SK-N-SH (cell line): ENCODE data around the gene OR51E1. TPM values are rescaled to one million over a fixed set of nuclear protein-coding genes. Genes with fewer than 3 reads are reported as not detected.

Experiments
- CTCF ChIA-PET: fragments of 300-600, 350-600 bp; formaldehyde crosslinking; extraction: SDS; loops from one replicate; lab custom pipeline; 2021; lab: Yijun Ruan, JAX
- POLR2A ChIA-PET: fragments of 350-600 bp; sonication (Branson Sonifier 250); formaldehyde crosslinking; extraction: SDS; loops from one replicate; lab custom pipeline; 2020; ENCODE audit warnings: antibody characterized with exemption, inconsistent platforms; lab: Yijun Ruan, JAX
- DNase-seq: peaks from one replicate; pipeline ENCODE4 v3.0.0; 2012
- H2AFZ ChIP-seq: fragments of 200-600 bp; sonication (generic); 2 replicates; pipeline ENCODE4 v1.8.1; 2016; ENCODE audit warnings: antibody characterized with exemption, mild to moderate bottlenecking, low read depth
- H3F3A ChIP-seq: fragments of 200-600 bp; sonication (generic); replicated peaks from 2 replicates; pipeline ENCODE3; 2016; ENCODE audit warnings: antibody characterized with exemption, mild to moderate bottlenecking; ENCODE audit not compliant: insufficient read depth
- H3K27ac ChIP-seq, 2 experiments: fragments of 200-500 bp in 1 of 2; fragments of 200-600 bp in 1 of 2; sonication (Bioruptor generic) in 1 of 2; sonication (generic), shearing (Covaris generic) in 1 of 2; 2 replicates each; pipeline versions ENCODE4 v1.5.1 to v1.6.1; 2014 to 2016; ENCODE audit warnings: low read depth in 2 of 2, inconsistent platforms in 1 of 2, low read length in 1 of 2, mild to moderate bottlenecking in 1 of 2, mixed read lengths in 1 of 2
- H3K27me3 ChIP-seq: fragments of 200-600 bp; sonication (generic), shearing (Covaris generic); 2 replicates; pipeline ENCODE4 v1.6.1; 2016; ENCODE audit warnings: mixed run types; ENCODE audit not compliant: insufficient read depth
- H3K36me3 ChIP-seq, 2 experiments: fragments of 200-500 bp in 1 of 2; fragments of 200-600 bp in 1 of 2; sonication (Bioruptor generic) in 1 of 2; sonication (generic) in 1 of 2; replicated peaks in 1 of 2; 2 replicates each; pipeline versions ENCODE3 to v1.5.1; 2014 to 2016; ENCODE audit warnings: low read length in 1 of 2, mild to moderate bottlenecking in 1 of 2; ENCODE audit not compliant: insufficient read depth in 2 of 2, control insufficient read depth in 1 of 2
- H3K4me1 ChIP-seq, 2 experiments: fragments of 200-500 bp in 1 of 2; fragments of 200-600 bp in 1 of 2; sonication (Bioruptor generic) in 1 of 2; sonication (generic), shearing (Covaris generic) in 1 of 2; 2 replicates each; pipeline versions ENCODE4 v1.5.1 to v1.6.1; 2014 to 2016; ENCODE audit warnings: low read depth in 1 of 2, low read length in 1 of 2, mixed run types in 1 of 2; ENCODE audit not compliant: insufficient read depth in 2 of 2, control insufficient read depth in 1 of 2
- H3K4me2 ChIP-seq: fragments of 200-600 bp; sonication (generic), shearing (Covaris generic); 2 replicates; pipeline ENCODE4 v1.6.1; 2017; ENCODE audit warnings: mixed run types
- H3K4me3 ChIP-seq, 2 experiments: fragments of 200-500 bp in 1 of 2; fragments of 200-600 bp in 1 of 2; sonication (Bioruptor generic) in 1 of 2; sonication (generic), shearing (Covaris generic) in 1 of 2; 2 replicates each; pipeline versions ENCODE4 v1.5.1 to v1.8.1; 2014 to 2016; ENCODE audit warnings: low read depth in 2 of 2, inconsistent platforms in 1 of 2, low read length in 1 of 2, mild to moderate bottlenecking in 1 of 2, mixed read lengths in 1 of 2, moderate library complexity in 1 of 2
- H3K79me2 ChIP-seq: fragments of 200-600 bp; sonication (generic); 2 replicates; pipeline ENCODE4 v1.8.1; 2017; ENCODE audit warnings: mild to moderate bottlenecking; ENCODE audit not compliant: insufficient read depth
- H3K9ac ChIP-seq: fragments of 200-600 bp; sonication (generic); 2 replicates; pipeline ENCODE4 v1.6.1; 2017; ENCODE audit warnings: mixed run types
- H3K9me2 ChIP-seq: fragments of 200-600 bp; sonication (generic); 2 replicates; pipeline ENCODE4 v1.6.1; 2017; ENCODE audit warnings: mixed run types
- H3K9me3 ChIP-seq: fragments of 200-600 bp; sonication (generic); 2 replicates; pipeline ENCODE4 v1.6.1; 2017; ENCODE audit warnings: mixed run types, mild to moderate bottlenecking, moderate library complexity
- H4K20me1 ChIP-seq: fragments of 200-600 bp; sonication (generic); 2 replicates; pipeline ENCODE4 v1.6.1; 2017; ENCODE audit warnings: mild to moderate bottlenecking, mixed run types; ENCODE audit not compliant: insufficient read depth
- EP300 ChIP-seq, 2 experiments: IDR thresholded peaks; 2 replicates each; pipeline versions ENCODE4 v1.4.0 to v1.6.1; 2012; ENCODE audit warnings: borderline replicate concordance in 1 of 2, low read depth in 1 of 2, low read length in 1 of 2
- EZH2phosphoT487 ChIP-seq: fragments of 200-600 bp; sonication (generic); IDR thresholded peaks from 2 replicates; pipeline ENCODE4 v1.6.1; 2017; ENCODE audit warnings: low read depth, mixed run types, mild to moderate bottlenecking, antibody characterized with exemption, moderate library complexity, borderline replicate concordance
- FOSL2 ChIP-seq: IDR thresholded peaks from 2 replicates; pipeline ENCODE4 v1.4.0; 2012; ENCODE audit warnings: low read depth, mild to moderate bottlenecking, moderate library complexity, borderline replicate concordance
- FOXJ3 ChIP-seq: sonication (generic); formaldehyde crosslinking; IDR thresholded peaks from 2 replicates; pipeline ENCODE4 v1.5.1; 2020; ENCODE audit warnings: mild to moderate bottlenecking, missing genetic modification reagents
- GABPA ChIP-seq: IDR thresholded peaks from 2 replicates; pipeline ENCODE4 v1.4.0; 2012; ENCODE audit warnings: low read depth, mild to moderate bottlenecking
- GATA2 ChIP-seq: sonication (generic); formaldehyde crosslinking; IDR thresholded peaks from 2 replicates; pipeline ENCODE4 v1.5.0; 2020; ENCODE audit warnings: mild to moderate bottlenecking, missing genetic modification reagents
- MEF2A ChIP-seq: IDR thresholded peaks from 2 replicates; pipeline ENCODE4 v1.4.0; 2012; ENCODE audit warnings: low read depth, borderline replicate concordance
- NRF1 ChIP-seq: IDR thresholded peaks from 2 replicates; pipeline ENCODE4 v1.6.1; 2012; ENCODE audit warnings: low read depth, mild to moderate bottlenecking, low read length
- RXRA ChIP-seq: IDR thresholded peaks from 2 replicates; pipeline ENCODE4 v1.4.0; 2012; ENCODE audit warnings: low read depth, mild to moderate bottlenecking, borderline replicate concordance
- SMC3 ChIP-seq: IDR thresholded peaks from 2 replicates; pipeline ENCODE4 v1.6.1; 2012; ENCODE audit warnings: low read depth, low read length, improper control_type of control experiment
- TCF12 ChIP-seq: IDR thresholded peaks from 2 replicates; pipeline ENCODE4 v1.4.0; 2012
- WGBS: methylation state at CpG from one replicate; pipeline ENCODE4 v1.1.6; 2017; ENCODE audit warnings: low lambda C conversion rate; 5-methylcytosine and 5-hydroxymethylcytosine counted together
- polyA plus RNA-seq, 3 experiments: library from polyadenylated mRNA; depleted of rRNA; stranded (reverse); fragments of >200 nt; gene quantifications; 2 replicates each; pipeline ENCODE4 v1.2.3, GENCODE V29; 2012
- TF ChIP-seq, protein P1 (sequence below): fragments of 150-350 bp; IDR thresholded peaks from 2 replicates; pipeline ENCODE4 v1.6.1; 2017; ENCODE audit warnings: antibody characterized with exemption, low read length, low read depth, borderline replicate concordance
- TF ChIP-seq, protein P2 (sequence below): IDR thresholded peaks from 2 replicates; pipeline ENCODE4 v1.4.0; 2012; ENCODE audit warnings: low read depth, borderline replicate concordance
- TF ChIP-seq, protein P3 (sequence below): fragments of 150-350 bp; IDR thresholded peaks from 2 replicates; pipeline ENCODE4 v1.6.1; 2016; ENCODE audit warnings: mild to moderate bottlenecking, low read depth, low read length
- TF ChIP-seq, protein P4 (sequence below): IDR thresholded peaks from 2 replicates; pipeline ENCODE4 v1.4.0; 2012; ENCODE audit warnings: low read depth, borderline replicate concordance

Gene OR51E1
- polyA plus RNA-seq, 1 of the 3 experiments (the other 2 are of a cell fraction), result not detected

DNA sequence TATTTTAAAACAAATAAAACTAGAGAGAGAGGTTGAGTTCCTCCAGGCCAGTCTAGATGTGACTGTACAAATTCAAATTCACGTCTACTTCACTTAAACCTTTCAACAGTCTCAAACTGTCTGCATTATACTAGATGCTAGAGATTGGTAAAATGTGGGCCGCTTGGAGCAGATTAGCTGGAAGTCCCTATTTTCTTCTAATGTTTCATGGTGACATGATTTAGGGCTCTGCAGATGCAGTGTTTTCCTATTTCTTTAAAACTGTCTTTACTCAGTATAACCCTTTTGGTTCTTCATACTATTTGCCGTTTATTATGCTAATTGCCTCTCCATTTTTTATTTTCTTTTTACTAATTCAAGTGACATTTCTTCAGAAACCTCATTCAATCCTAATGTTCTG, 20.4 kb downstream of the OR51E1 start:
- H3K9ac ChIP-seq, result no peak overlapping the region
- no peaks in the 10 kb centered on the region for H3K36me3 ChIP-seq
- peaks cover 16% of the 10 kb centered on the region; the same call in 1 of the 2 replicates for H3K27me3 ChIP-seq
- H3F3A ChIP-seq, result no peaks in the 10 kb centered on the region
- no peak overlapping the region for H3K4me3 ChIP-seq
- H3K9me3 ChIP-seq, result no peaks in the 10 kb centered on the region
- TF ChIP-seq, protein P1, sequence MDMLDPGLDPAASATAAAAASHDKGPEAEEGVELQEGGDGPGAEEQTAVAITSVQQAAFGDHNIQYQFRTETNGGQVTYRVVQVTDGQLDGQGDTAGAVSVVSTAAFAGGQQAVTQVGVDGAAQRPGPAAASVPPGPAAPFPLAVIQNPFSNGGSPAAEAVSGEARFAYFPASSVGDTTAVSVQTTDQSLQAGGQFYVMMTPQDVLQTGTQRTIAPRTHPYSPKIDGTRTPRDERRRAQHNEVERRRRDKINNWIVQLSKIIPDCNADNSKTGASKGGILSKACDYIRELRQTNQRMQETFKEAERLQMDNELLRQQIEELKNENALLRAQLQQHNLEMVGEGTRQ, result no peak
- TF ChIP-seq FOXJ3 (CRISPR knock-in tag) (no peak), GATA2 (no peak), EP300 (IDR thresholded peaks at IDR 0.05; ENCODE audit: borderline replicate concordance in 1 of 2, low read depth in 1 of 2, low read length in 1 of 2) (no peak), MEF2A (no peak), FOSL2 (no peak), TCF12 (no peak), GABPA (no peak), NRF1 (no peak), EZH2phosphoT487 (no peak)
- TF ChIP-seq, protein P2, sequence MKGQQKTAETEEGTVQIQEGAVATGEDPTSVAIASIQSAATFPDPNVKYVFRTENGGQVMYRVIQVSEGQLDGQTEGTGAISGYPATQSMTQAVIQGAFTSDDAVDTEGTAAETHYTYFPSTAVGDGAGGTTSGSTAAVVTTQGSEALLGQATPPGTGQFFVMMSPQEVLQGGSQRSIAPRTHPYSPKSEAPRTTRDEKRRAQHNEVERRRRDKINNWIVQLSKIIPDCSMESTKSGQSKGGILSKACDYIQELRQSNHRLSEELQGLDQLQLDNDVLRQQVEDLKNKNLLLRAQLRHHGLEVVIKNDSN, result no peak
- TF ChIP-seq, protein P3, sequence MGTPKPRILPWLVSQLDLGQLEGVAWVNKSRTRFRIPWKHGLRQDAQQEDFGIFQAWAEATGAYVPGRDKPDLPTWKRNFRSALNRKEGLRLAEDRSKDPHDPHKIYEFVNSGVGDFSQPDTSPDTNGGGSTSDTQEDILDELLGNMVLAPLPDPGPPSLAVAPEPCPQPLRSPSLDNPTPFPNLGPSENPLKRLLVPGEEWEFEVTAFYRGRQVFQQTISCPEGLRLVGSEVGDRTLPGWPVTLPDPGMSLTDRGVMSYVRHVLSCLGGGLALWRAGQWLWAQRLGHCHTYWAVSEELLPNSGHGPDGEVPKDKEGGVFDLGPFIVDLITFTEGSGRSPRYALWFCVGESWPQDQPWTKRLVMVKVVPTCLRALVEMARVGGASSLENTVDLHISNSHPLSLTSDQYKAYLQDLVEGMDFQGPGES, result no peak
- no peaks in the 10 kb centered on the region for H4K20me1 ChIP-seq
- H3K27ac ChIP-seq, result no peak overlapping the region
- WGBS, result 18% methylated on average over 3 of the region's 3 CpGs
- H3K9me2 ChIP-seq, result no peaks in the 10 kb centered on the region
- H3K79me2 ChIP-seq, result no peaks in the 10 kb centered on the region
- CTCF ChIA-PET, result no interaction called here
- POLR2A ChIA-PET, result no interaction called here
- no peak overlapping the region for H2AFZ ChIP-seq
- DNase-seq, result no peak
- no peak overlapping the region for H3K4me2 ChIP-seq
- no peaks in the 10 kb centered on the region for H3K4me1 ChIP-seq

DNA sequence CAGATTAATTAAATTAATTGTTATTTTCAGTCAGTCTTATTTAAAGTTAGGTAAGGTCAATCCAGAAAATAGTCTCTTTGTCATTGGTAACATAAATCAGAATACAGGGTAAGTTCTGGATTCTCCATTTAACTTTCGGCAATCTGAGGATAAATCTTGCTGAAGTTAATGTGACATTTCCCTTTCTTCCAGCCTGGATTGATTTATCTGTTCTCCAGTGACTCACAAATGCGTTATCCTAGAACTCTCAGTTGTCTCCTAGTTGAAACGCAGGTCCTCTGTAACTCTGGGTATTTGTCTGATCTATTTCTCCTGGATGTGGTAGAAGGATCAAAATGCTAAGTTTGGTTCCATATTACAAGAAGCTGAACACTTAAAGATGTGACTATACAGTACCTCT, 21.0 kb downstream of the OR51E1 start:
- H3K36me3 ChIP-seq, result no peaks in the 10 kb centered on the region
- no peak for DNase-seq
- ChIA-PET CTCF (interaction anchor here (1.9 kb wide), 1 partner anchor 27 kb away, joined by 7 read pairs; the partner anchor contains the start of gene OR51D1), POLR2A (no interaction called here)
- no peaks in the 10 kb centered on the region for H4K20me1 ChIP-seq
- 1% methylated on average over 3 of the region's 3 CpGs for WGBS
- no peak overlapping the region for H3K4me2 ChIP-seq
- H3K4me1 ChIP-seq, result no peaks in the 10 kb centered on the region
- no peak overlapping the region for H3K9ac ChIP-seq
- no peaks in the 10 kb centered on the region for H3F3A ChIP-seq
- no peaks in the 10 kb centered on the region for H3K9me3 ChIP-seq
- no peak overlapping the region for H2AFZ ChIP-seq
- H3K27ac ChIP-seq, result no peak overlapping the region
- H3K4me3 ChIP-seq, result no peak overlapping the region
- TF ChIP-seq FOSL2 (no peak), SMC3 (no peak), RXRA (no peak)
- TF ChIP-seq, protein P4, sequence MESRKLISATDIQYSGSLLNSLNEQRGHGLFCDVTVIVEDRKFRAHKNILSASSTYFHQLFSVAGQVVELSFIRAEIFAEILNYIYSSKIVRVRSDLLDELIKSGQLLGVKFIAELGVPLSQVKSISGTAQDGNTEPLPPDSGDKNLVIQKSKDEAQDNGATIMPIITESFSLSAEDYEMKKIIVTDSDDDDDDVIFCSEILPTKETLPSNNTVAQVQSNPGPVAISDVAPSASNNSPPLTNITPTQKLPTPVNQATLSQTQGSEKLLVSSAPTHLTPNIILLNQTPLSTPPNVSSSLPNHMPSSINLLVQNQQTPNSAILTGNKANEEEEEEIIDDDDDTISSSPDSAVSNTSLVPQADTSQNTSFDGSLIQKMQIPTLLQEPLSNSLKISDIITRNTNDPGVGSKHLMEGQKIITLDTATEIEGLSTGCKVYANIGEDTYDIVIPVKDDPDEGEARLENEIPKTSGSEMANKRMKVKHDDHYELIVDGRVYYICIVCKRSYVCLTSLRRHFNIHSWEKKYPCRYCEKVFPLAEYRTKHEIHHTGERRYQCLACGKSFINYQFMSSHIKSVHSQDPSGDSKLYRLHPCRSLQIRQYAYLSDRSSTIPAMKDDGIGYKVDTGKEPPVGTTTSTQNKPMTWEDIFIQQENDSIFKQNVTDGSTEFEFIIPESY, result no peak
- TF ChIP-seq, all 33 proteins: peak for 0
- Histone ChIP-seq H3K9me2 (no peaks in the 10 kb centered on the region), H3K27me3 (peaks cover 16% of the 10 kb centered on the region; the same call in 1 of the 2 replicates), H3K79me2 (no peaks in the 10 kb centered on the region)
